ENCODE results near the gene ZNF275.
"Not testable (repeated sequence)": the region's sequence is repeated elsewhere in the genome, so short reads cannot be mapped to it uniquely, and the experiment has no call there.

The ZNF275 gene

DNA sequence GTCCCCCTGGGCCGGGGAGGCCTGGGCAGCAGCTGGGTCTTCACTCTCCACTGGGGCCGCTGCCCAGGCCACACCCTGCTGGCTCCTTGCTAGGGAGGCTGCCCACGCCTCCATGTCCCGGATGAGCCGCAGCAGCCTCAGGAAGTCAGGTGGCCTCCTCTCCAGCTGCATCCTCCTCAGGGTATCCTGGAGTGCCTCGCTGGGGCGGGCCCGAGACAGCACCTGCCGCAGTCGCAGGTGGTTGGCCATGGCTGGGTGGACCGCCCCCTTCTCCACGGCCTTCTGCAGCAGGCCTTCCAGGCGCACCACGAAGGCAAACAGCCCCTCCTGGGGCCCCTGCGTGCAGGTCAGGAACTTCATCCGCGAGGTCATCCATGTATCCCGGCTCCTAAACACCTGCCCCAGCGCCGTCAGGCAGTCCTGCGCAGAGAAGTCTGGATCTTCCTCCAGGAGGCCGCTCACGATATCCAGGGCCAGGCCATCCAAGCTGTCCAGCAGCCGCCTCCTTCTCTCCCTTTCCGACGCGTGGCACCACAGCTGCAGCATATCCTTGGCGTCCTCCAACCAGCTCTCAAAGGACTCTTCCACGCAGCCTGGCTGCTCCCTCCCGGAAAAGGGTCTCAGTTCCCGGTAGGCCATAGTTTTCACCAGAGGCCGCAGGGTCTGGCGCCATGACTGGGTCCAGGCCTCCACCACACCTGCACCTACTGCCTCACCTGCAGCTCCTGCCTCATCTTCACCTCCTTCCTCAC lies 14.5 kb upstream of the ZNF275 start:
- no peak for DNase-seq (ENCODE audit: low read depth in 1 of 2, low spot score in 1 of 2)

- DNase-seq (ENCODE audit: low read depth in 1 of 2, low spot score in 1 of 2), result not testable (repeated sequence)
Observed at GRCh38 chrX:153320047-153320443, 13.9 kb upstream of the ZNF275 start.

- DNase-seq (ENCODE audit: low read depth in 1 of 2, low spot score in 1 of 2), result no peak
Observed at GRCh38 chrX:153320555-153321184, 13.3 kb upstream of the ZNF275 start.

GRCh38 chrX:153321381-153322124 lies 12.4 kb upstream of the ZNF275 start, which contains the start of gene PNMA6F:
Gene PNMA6F, minus strand, starts transcription at chrX:153321767. Its CDS starts 1,093 bp downstream, at chrX:153320674.
- DNase-seq (ENCODE audit: low read depth in 1 of 2, low spot score in 1 of 2), result no peak

GRCh38 chrX:153327561-153327960 lies 6.4 kb upstream of the ZNF275 start:
- no peak for DNase-seq (ENCODE audit: low read depth in 1 of 2, low spot score in 1 of 2)

- no peak for DNase-seq (ENCODE audit: low read depth in 1 of 2, low spot score in 1 of 2)
Observed at GRCh38 chrX:153333266-153333665, 687 bp upstream of the ZNF275 start.

DNA sequence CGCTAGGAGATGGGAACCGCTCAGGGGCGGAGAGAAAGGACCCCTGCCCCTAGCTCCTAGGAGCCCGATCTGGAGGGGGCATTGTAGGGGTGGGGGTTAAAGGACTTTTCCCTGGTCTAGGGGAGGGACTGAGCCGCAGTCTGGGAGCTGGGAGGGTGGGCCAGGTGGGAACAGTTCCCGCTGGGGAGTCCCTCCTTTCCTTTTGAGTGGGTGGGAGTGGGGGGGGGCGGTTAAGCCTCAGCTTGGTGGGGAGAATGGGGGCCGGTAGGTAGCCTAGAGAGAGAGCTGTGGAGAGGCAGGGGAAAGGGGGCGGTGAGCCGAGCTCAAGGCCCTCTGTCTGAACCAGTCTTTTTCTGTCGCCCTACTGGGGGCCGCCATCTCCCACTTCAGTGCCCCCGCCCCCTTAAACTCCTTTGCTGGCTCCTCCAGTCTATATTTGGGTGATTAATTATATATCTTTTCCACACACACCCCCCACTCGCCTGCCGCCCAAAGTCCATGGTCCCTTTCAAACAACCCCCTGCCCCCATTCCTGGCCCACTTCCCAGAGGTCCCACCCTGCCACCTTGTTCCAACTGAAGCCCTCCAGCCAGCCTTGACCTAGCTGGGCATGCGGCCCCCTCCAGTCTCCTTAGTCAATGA lies 822 bp downstream of the ZNF275 start:
- DNase-seq (ENCODE audit: low read depth in 1 of 2, low spot score in 1 of 2), result no peak

GRCh38 chrX:153336121-153336894 lies 2.4 kb downstream of the ZNF275 start:
- DNase-seq (ENCODE audit: low read depth in 1 of 2, low spot score in 1 of 2), result no peak

- no peak for DNase-seq (ENCODE audit: low read depth in 1 of 2, low spot score in 1 of 2)
Observed at GRCh38 chrX:153336988-153337387, 3.0 kb downstream of the ZNF275 start.

GRCh38 chrX:153338836-153339235 lies 4.9 kb downstream of the ZNF275 start:
- no peak for DNase-seq (ENCODE audit: low read depth in 1 of 2, low spot score in 1 of 2)

DNA sequence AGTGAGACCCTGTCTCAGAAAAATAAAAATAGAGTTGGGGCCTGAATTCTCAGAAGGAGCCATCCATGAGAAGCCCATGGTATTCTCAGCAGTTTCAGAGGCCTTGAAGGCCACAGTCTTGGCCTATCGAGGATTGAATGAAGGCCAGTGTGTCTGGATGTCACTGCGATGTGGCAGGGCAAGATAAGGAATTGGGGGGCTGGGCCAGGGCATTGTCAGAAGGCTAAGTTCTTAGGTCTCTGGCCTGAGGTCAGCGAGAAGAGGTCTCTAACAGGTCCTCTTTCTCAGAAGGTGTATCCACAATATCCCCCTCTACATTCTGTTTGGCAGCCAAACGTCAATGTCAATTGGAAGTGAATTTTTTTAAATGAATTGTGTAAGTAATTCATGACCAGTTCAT lies 5.7 kb downstream of the ZNF275 start:
- DNase-seq (ENCODE audit: low read depth in 1 of 2, low spot score in 1 of 2), result no peak

DNA sequence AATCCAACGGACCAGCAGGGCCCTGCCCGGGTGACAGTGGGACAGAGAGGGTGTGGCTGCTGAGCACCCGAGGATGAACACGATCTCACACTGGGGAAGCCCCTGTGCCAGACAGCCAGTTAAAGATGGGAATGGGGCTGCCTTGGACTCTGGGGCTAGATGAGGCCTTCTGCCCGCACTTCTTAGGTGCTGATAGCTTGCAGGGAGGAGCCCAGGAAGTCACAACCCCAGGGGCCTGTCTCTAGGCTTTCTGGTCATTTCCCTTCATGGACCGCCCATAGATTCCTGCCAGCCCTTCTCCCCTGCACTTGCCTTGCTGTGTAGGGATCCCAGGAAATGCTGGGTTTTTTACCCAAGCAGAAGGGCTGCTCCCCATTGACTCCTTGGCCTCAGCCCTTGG lies 6.2 kb downstream of the ZNF275 start:
- no peak for DNase-seq (ENCODE audit: low read depth in 1 of 2, low spot score in 1 of 2)

GRCh38 chrX:153342762-153343558 lies 9.0 kb downstream of the ZNF275 start:
- DNase-seq (ENCODE audit: low read depth in 1 of 2, low spot score in 1 of 2), result no peak

DNA sequence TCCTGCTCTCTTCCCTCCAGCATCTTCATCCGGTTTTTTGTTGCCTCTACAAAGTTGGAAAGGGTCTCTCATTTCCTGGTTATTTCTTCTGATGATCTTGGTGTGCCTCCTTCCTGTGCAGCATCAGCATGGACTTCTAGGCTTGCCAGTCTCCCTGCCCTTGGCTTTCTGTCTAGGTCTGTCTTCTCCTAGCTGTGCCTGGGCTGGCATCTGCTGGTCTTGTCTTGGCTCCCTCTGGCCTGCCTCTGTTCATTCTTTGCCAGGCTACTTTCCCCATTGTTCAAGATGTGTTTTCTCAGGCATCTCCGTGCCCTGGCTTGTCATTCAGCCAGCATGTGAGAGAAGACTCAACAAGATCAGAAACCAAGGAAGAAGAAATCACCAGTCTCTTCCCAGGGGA lies 9.7 kb downstream of the ZNF275 start:
- no peak for DNase-seq (ENCODE audit: low read depth in 1 of 2, low spot score in 1 of 2)

DNA sequence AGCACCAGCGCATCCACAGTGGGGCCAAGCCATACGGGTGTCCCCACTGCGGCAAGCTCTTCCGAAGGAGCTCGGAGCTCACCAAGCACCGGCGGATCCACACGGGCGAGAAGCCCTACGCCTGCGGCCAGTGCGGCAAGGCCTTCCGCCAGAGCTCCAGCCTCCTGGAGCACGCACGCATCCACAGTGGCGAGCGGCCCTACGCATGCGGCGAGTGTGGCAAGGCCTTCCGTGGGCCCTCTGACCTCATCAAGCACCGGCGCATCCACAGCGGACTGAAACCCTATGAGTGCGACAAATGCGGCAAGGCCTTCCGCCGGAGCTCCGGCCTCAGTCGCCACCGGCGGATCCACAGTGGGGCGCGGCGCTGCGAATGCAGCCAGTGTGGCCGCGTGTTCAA lies 13.6 kb downstream of the ZNF275 start:
- DNase-seq (ENCODE audit: low read depth in 1 of 2, low spot score in 1 of 2), result no peak

GRCh38 chrX:153348421-153348820 lies 14.5 kb downstream of the ZNF275 start:
- DNase-seq (ENCODE audit: low read depth in 1 of 2, low spot score in 1 of 2), result no peak

DNA sequence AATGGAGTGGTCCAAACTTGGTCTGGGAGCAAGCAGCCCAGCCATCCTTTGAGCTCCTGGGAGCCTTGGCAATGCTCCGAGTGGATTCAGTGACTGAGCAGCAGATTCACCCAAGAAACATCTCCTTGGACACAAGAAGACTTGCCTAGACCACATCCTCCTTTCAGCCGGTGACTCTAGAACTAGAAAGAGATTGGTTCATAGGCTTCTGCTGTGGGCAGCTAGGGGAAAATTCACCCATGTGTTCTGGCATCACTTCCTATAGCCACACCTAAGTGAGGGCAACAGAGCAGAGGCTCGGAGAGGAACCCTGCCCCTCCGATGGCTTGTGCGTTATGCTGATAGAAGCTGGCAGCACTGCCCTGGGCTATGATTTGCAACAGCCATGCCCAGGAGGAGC lies 16.0 kb downstream of the ZNF275 start:
- DNase-seq (ENCODE audit: low read depth in 1 of 2, low spot score in 1 of 2), result no peak

GRCh38 chrX:153351981-153352380 lies 18.0 kb downstream of the ZNF275 start:
- DNase-seq (ENCODE audit: low read depth in 1 of 2, low spot score in 1 of 2), result no peak

DNA sequence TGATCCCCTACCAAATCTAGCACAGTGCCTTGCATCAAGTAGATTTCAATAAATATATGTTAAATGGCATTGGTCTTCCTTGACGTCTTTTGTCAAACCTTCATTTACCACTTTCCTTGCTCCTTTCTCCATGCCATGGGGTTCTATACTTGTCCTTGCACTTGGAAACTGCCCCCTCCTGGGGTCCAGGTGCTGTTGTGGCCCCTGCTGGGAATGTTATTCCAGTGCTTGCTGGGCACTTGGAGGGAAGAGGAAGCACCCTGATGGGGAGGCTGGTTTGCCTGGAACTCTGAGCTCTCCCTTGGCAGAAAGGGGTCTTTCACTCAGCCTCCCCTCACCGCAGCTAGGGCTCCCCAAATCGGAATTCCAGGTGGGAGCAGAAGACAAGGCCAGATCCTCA lies 18.9 kb downstream of the ZNF275 start:
- no peak for DNase-seq (ENCODE audit: low read depth in 1 of 2, low spot score in 1 of 2)

- DNase-seq (ENCODE audit: low read depth in 1 of 2, low spot score in 1 of 2), result no peak
Observed at GRCh38 chrX:153353416-153353815, 19.5 kb downstream of the ZNF275 start.
